ENCODE measurements around the gene SECISBP2L.

Gene SECISBP2L

DNA sequence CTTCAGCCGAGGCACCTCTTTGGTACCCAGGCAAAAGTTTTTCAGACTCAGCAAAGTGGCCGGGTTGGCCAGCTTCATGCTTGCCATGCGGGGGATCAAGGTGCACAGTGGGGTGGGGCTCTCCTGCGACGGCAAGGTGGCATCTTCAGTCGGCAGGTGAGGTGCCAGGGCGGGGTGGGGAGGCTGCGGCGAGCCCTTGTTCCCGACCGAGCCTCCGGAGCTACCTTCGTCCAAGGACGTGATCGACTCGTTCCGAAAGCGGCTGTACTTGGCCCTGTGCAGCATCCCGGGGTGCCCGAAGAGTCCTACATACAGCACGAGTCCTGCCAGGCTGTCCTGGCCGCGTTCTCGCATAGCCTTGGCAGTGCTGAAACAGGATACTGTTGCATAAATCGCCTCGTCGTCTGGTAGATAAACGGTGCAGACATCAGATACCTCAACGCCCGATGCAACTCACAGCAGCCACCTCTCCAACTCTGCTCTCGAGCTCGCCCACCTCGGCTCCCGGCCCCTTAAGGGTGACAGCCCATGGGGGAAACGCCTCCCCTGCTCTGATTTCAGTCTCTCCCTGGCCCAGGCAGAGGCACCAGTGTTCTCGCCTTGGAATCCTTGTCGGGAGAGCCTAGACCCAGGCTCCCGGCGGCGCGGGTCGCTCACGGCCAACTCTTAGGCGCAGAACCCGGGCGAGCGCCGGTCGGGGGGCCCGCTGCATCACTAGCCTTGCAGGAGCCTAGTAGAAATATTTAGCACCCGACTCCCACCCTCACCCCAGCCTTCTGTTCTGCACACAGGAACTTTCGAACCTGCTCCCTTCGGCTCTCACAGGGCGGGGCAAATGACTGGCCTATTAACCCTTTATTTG lies 83.4 kb downstream of the SECISBP2L start:
- DNase-seq: no peak

- no peak for DNase-seq
Observed at GRCh38 chr15:48955967-48956366, 90.3 kb downstream of the SECISBP2L start.

- no peak for DNase-seq
Observed at GRCh38 chr15:48955370-48955769, 90.9 kb downstream of the SECISBP2L start.

DNA sequence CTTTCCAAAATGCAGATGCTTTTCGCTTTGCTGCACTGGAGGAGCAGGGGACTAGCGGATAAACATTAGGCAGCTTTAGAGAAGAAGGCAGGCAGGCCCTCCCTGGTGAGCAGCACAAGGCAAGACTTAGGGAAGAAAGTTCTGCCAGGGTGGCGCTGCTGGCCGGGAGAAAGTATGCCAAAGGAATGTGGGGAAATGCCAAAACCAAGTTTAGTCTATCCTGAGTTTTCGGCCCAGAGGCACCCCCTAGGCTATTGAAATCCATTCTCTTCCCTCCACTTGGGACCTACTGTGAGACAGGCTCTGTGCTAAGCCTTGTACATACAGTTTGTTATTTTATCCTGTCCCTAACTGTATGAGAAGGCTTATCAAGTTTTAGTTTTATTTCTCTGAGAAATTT lies 91.7 kb downstream of the SECISBP2L start:
- no peak for DNase-seq

- no peak for DNase-seq
Observed at GRCh38 chr15:48946840-48947187, 99.4 kb downstream of the SECISBP2L start.

DNA sequence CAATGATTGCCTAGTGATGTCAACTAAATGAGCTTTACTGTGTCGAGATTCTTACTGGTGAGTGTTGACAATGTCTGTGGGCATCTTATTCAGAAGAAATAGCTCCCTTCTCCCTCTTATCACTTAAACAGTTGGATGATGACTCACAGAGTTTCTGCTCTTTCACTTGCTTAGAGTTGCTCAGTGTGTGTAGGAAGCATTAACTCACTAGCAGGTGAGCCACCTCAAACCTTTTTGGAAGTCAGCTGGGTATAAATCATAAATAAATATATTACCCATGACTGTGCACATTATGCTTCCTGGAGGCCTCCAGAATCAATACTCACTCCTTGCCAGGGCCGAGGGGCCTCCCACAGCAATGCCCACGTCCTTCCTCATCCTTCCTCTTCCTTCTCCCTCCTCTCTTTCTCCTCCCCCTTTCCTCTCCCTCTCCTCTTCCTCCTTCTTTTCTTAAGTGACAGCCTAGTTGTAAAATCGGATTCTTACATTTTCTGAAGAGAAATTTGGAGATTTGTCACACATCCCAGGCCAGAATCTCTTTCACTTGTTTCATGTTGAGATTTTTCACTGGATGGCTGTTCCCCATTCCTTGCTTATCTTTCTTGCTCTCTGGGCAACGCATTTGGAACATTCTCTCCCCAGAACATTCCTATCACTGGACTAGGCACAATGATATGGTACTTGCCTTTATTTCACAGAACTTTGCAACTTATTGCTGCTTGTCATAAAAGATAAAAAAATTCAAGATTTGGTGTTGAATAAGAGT lies 100.0 kb downstream of the SECISBP2L start:
- no peak for DNase-seq

GRCh38 chr15:48945386-48945785 lies 100.9 kb downstream of the SECISBP2L start:
- no peak for DNase-seq

GRCh38 chr15:48941904-48942303 lies 104.3 kb downstream of the SECISBP2L start:
- DNase-seq: no peak

- no peak for DNase-seq
Observed at GRCh38 chr15:48940508-48940907, 105.7 kb downstream of the SECISBP2L start.

- DNase-seq: no peak
Observed at GRCh38 chr15:48939648-48940047, 106.6 kb downstream of the SECISBP2L start.
